Erythroblast (primary cell): ENCODE data around the gene SV2B.

Experiments
- DNase-seq, 2 experiments: peaks; one replicate each; lab custom pipeline; 2025; lab: John Stamatoyannopoulos, UW
- GATA1 ChIP-seq: IDR thresholded peaks from 2 replicates; pipeline ENCODE4 v1.6.1; 2011; ENCODE audit warnings: low read depth, mild to moderate bottlenecking, control low read depth, low read length, moderate library complexity
- POLR2A ChIP-seq: IDR thresholded peaks from 2 replicates; pipeline ENCODE4 v1.6.1; 2011; ENCODE audit warnings: mild to moderate bottlenecking, low read length

Gene SV2B

DNA sequence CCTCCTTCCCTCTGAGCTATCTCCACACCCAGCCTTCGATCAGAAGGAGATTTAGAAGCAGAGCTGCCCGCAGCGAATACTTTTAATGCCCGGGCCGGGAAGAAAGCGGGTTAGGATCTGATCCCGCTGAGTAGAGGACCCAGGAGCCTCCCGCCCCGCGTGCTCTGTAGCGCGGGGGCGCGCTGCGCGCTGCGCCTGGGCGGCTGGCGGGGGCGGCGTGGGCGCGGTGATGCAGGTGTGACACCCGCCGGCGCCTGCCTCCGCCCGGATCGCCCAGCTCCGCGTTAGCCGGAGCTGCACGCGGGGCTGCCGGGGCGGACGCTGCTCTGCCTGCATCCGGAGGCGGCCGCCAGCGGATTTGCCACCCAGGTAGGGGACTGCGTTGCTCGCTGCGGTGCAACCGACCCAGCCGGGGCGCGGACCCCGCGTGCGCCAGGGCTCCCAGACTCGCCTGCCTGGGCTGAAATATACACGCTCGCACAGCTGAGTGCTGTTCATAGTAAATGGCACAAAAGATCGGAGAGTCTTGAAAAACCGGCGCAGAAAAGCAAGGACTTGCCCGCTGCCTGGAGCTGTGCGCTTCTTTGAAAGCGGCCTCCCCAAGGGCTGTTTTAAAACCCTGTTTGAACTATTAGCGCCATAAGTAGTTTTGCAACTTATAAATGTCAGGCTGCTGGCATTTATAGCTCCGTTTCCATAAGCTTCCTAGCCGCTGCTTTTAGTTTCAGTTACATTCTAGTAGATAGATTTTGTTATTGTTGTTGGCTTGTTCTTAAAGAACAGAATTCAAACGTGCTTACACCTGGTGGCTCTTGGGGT lies at the start of gene SV2B:
Gene SV2B, plus strand, starts transcription at position 263 of the 819 bp plus-strand sequence. CDS start 126,007 bp downstream, outside the sequence.
- no peak for TF ChIP-seq POLR2A
- TF ChIP-seq GATA1 = no peak
- no peak for DNase-seq

- no peak for DNase-seq
- TF ChIP-seq GATA1 (no peak), POLR2A (no peak)
These were observed 48.8 kb upstream of the SV2B start for GRCh38 chr15:91051248-91051647.

DNA sequence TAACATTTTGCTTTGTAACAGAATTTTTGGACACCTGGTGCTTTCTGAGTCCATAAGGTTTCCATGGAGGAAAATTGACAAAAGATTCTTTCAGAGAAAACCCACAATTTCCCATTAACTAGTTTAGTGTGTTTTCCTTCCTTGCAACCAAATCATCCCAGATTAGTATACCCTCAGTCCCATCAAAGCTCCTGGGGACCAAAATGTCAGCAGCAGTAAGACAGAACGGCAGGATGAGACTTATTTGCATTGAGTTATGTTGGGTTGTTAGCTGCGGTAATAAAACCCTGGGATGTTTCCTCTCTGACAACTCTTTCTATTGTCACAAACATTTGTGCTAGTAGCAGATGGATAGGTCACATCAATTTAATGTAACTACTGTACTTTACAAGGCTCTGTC lies 45.2 kb upstream of the SV2B start:
- TF ChIP-seq GATA1 (no peak), POLR2A (no peak)

DNA sequence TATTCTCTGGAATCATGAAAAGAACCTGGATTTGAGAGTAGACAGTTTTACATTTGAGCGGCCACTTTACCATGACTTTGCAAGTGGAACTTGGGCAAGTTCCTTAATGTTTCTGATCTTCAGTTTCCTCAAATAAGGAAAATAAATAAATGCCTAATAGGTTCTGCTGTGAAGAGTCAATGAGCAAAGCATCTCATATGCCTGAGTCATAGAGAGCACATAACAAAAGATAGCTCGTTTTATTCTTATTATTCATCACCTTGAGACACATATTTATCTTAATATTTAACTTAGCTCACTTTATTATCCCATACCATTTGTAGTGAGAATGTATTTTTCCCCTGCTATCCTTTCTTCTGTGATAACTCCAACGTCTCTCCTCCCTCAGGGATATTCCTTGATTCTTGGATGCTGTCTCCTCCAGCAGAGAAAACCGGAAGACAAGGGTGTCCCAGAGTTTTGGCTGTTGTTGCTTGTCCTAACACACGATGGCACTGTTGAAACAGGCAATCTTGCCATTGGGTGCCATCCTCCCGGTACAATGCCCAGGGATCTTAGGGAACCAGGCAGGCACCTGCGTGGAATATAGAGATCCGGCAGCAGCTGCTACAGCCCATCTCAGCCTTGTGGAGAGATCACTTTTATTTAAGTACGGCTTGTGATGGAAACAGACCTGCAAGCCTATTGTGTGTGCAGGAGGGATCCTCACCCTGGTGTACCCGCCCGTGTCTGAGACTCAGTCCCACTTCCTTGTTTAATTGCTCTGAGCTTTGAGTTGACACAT lies 44.3 kb upstream of the SV2B start:
- no peak for TF ChIP-seq POLR2A
- TF ChIP-seq GATA1 = no peak

More for the DNA sequence above, 45.2 kb upstream of the SV2B start:
- DNase-seq = no peak

GRCh38 chr15:91061230-91061629 lies 38.8 kb upstream of the SV2B start:
- no peak for DNase-seq
- TF ChIP-seq GATA1 = no peak
- no peak for TF ChIP-seq POLR2A

More for the DNA sequence above, 44.3 kb upstream of the SV2B start:
- peak; percentile 37 to 54 for DNase-seq

DNA sequence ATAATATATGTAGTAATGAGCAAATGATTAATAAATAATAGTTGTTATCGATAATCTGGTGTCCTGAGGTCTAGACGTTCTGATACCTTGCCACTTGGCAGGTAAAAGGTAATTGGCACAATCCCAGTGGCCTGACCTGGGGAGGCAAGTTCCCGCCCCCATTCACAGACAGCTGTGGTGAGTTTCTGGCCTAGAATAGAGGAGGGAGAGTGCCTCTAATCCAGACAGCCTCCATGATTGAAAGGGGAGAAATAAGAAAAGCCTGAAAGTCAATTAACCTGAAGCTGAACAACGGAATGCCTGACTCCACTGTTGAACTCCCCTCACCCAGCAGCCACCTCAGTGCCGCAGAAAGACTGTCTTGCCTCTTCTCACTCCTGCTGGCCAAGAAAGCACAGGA lies 38.1 kb upstream of the SV2B start:
- TF ChIP-seq POLR2A (no peak), GATA1 (no peak)

DNA sequence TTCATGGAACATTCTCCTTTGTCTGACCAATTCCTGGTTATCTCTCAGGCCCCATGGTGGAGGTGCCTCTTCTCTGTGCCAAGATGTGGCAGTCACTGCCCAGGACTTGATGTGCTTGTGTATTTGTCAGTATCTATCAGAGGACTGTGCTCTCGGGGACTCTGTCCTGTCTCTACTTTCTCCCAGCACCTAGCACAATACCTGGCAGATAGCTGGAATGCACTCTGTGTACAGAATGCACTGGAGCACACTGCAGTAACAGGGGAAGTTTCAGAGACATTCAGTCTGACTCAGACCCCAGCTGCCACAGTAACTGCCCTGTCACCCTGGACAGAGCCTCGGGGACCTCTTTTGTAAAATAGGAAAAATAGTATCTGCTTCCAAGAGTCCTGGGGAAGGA lies 34.6 kb upstream of the SV2B start:
- no peak for DNase-seq
- TF ChIP-seq POLR2A (no peak), GATA1 (no peak)

More for the DNA sequence above, 38.1 kb upstream of the SV2B start:
- DNase-seq = no peak

DNA sequence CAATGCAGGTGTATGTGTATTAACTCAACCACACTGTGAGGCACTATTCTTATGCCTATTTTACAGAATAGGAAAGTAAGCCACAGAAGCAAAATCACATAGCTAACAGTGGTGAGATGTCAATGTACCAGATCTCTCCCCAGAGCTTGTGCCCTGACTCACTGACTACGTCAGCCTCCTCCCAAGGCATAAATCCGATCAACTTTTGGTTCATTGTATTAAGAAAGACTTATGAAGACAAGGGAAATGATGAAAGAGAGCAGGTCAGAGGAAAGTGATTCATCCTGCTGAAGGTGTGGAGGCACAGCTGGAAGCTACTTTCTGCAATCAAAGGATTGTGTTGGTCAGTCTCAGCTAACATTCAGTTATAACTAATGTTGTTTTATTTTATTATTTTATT lies 33.0 kb upstream of the SV2B start:
- no peak for TF ChIP-seq POLR2A
- no peak for TF ChIP-seq GATA1
- DNase-seq = no peak

DNA sequence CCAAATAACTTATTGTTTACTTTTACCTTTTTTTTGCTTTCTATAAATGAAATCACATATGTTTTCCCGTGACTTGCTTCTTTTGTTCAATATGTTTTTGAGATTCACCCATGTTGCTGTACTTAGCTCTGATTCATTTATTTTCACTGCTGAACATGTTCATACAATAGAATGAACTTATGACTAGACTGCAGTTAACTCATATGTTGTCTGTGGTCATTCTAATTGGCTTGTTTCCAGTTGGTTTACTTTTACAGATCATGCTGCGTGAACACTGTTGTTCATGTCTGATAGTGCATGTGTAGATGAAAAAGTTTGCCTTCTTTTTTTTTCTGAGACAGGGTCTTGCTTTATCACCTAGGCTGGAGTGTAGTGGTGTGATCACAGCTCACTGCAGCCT lies 31.6 kb upstream of the SV2B start:
- DNase-seq = no peak
- TF ChIP-seq POLR2A = no peak
- TF ChIP-seq GATA1 = no peak

DNA sequence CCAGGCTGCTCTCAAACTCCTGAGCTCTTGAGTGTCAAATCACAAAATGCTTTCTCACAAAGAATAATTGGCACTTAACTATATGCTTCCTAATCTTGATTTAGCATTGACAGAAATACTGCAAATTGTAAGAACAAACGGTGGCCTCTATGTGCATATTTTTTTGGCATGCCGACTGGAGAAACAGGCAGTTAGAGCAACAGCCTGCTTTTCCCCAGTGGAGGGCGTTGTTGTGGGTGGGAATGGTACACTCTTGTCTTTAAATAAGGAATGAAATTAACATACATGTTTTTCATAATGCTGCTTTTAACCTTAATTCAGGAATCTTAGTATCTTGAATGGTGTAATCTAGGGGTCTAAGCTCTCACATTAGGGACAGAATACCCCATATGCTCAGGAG lies 31.1 kb upstream of the SV2B start:
- no peak for TF ChIP-seq POLR2A
- no peak for TF ChIP-seq GATA1
- DNase-seq = no peak

DNA sequence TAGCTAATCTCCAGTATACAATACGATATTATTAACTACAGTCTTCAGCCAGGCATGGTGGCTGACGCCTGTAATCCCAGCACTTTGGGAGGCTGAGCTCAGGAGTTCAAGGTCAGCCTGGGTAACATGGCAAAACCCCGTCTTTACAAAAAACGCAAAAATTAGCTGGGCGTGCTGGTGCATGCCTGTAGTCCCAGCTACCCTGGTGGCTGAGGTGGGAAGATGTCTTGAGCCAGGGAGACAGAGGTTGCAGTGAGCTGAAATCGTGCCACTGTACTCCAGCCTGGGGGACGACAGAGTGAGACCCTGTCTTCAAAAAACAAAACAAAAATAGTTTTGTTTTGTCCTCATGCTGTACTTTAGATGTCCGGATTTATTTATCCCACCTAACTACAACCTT lies 29.2 kb upstream of the SV2B start:
- no peak for DNase-seq

GRCh38 chr15:91072161-91072560 lies 27.9 kb upstream of the SV2B start:
- TF ChIP-seq POLR2A = no peak
- TF ChIP-seq GATA1 = no peak
- no peak for DNase-seq

More for the DNA sequence above, 29.2 kb upstream of the SV2B start:
- TF ChIP-seq GATA1 = no peak
- no peak for TF ChIP-seq POLR2A

DNA sequence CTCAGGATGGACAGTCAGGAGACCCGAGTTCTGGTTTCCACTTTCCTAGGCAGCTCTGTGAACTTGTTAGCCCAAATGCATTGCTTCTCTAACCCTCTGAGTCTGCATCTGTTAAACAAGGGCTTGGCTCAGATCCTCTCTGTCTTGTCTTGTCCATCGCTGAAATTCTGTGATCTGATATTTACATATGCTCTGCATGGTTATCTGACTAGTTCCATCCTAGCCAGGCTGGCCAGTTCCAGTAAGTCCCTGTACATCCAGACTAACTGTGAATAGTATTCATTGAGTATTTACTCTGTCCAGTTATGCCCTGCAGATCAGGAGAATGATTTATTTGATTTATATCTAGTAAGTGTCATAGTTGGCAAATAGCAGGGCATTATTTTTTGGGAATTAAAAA lies 27.0 kb upstream of the SV2B start:
- DNase-seq = no peak
- TF ChIP-seq POLR2A = no peak
- no peak for TF ChIP-seq GATA1

- TF ChIP-seq GATA1 = no peak
- TF ChIP-seq POLR2A = no peak
- DNase-seq = no peak
These were observed 26.3 kb upstream of the SV2B start for GRCh38 chr15:91073768-91074167.
